ENCODE measurements around the gene CPSF4. TPM values are rescaled to one million over a fixed set of nuclear protein-coding genes. Genes with fewer than 3 reads are reported as not detected.
A peak's percentile ranks its signal among the peaks of the same experiment; 100 is the strongest.

Gene CPSF4
- polyA plus RNA-seq, 4 donors: 24.4 to 28.3 (median 26.4) TPM

DNA sequence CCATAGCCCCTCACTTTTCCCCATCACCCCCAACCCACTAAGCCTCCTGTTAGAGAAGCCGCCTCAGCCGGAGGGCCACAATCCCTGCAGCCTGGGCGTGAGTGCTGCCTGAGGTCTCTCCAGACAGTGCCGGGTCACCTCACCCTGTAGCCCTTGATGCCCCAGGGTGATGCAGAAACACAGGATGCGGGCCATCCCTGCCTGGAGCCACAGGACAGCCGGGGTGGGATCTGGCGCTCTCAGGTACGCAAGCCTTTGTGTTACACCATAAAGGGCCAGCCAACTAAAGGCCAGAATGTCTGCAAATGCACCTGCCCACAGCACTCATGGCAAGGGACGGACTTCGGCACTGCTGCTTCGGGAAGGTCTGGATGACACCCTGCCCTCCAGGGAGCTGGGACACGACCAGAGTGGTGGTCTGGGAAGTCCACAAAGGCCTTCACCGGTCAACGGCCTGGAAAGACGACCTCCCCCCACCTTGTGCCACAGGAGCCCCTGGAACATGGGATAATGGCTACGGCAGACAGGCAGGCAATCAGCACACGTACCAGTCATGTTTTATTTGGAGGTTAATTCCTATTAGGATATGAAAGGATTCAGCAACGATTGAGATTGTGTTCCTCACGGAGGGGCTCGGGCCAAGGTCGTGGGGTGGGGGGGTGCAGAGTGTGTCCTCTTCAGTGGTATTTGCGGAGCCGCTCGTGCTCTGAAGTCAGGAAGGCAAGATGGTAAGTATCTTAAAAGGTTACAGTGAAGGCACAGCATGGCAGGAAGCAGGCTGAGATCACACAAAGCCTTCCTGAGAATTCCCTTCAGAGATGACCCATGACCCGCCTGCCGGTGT, 19.1 kb downstream of the CPSF4 start:
- 83 to 88% (median 85%) methylated on average over 26 of the region's 26 CpGs for WGBS, 3 donors
- Histone ChIP-seq H3K9me3 (ENCODE audit: control insufficient read depth in 2 of 2, insufficient read depth in 1 of 2, low read depth in 1 of 2, low read length in 1 of 2) (no peaks in the 10 kb centered on the region), H3K27ac (ENCODE audit: low read depth in 1 of 3, low read length in 2 of 3) (no peak overlapping the region), H3K4me1 (ENCODE audit: control insufficient read depth in 3 of 3, insufficient read depth in 2 of 3, low read depth in 1 of 3, low read length in 2 of 3) (no peaks in the 10 kb centered on the region), H3K4me3 (ENCODE audit: low read depth in 1 of 3, low read length in 3 of 3) (no peak overlapping the region), H3K36me3 (ENCODE audit: control insufficient read depth in 3 of 3, insufficient read depth in 2 of 3, low read depth in 1 of 3, low read length in 3 of 3) (peaks cover 18 to 86% (median 29%) of the 10 kb centered on the region in 3 donors), H3K27me3 (ENCODE audit: control insufficient read depth in 3 of 3, insufficient read depth in 3 of 3, low read length in 3 of 3) (no peaks in the 10 kb centered on the region)
- FAIRE-seq (no peak), DNase-seq (no peak)

- Histone ChIP-seq H3K27me3 (ENCODE audit: control insufficient read depth in 3 of 3, insufficient read depth in 3 of 3, low read length in 3 of 3) (no peaks in the 10 kb centered on the region), H3K4me1 (ENCODE audit: control insufficient read depth in 3 of 3, insufficient read depth in 2 of 3, low read depth in 1 of 3, low read length in 2 of 3) (peaks cover 0 to 5% (median 0%) of the 10 kb centered on the region in 3 donors), H3K27ac (ENCODE audit: low read depth in 1 of 3, low read length in 2 of 3) (no peak overlapping the region), H3K9me3 (ENCODE audit: control insufficient read depth in 2 of 2, insufficient read depth in 1 of 2, low read depth in 1 of 2, low read length in 1 of 2) (no peaks in the 10 kb centered on the region), H3K36me3 (ENCODE audit: control insufficient read depth in 3 of 3, insufficient read depth in 2 of 3, low read depth in 1 of 3, low read length in 3 of 3) (peaks cover 16 to 83% (median 30%) of the 10 kb centered on the region in 3 donors), H3K4me3 (ENCODE audit: low read depth in 1 of 3, low read length in 3 of 3) (no peak overlapping the region)
- 93 to 99% (median 94%) methylated on average over 8 of the region's 8 CpGs for WGBS, 3 donors
- peak in 1 of 2 donors; percentile 19 for DNase-seq
- no peak for FAIRE-seq
Observed at GRCh38 chr7:99459087-99459486, 20.3 kb downstream of the CPSF4 start.

- 84 to 89% (median 85%) methylated on average over 11 of the region's 11 CpGs for WGBS, 3 donors
- H3K4me1 ChIP-seq (ENCODE audit: control insufficient read depth in 3 of 3, insufficient read depth in 2 of 3, low read depth in 1 of 3, low read length in 2 of 3): peaks cover 0 to 10% (median 5%) of the 10 kb centered on the region in 3 donors
- H3K36me3 ChIP-seq (ENCODE audit: control insufficient read depth in 3 of 3, insufficient read depth in 2 of 3, low read depth in 1 of 3, low read length in 3 of 3): peaks cover 16 to 76% (median 25%) of the 10 kb centered on the region in 3 donors
- no peak overlapping the region for H3K4me3 ChIP-seq (ENCODE audit: low read depth in 1 of 3, low read length in 3 of 3)
- H3K9me3 ChIP-seq (ENCODE audit: control insufficient read depth in 2 of 2, insufficient read depth in 1 of 2, low read depth in 1 of 2, low read length in 1 of 2): no peaks in the 10 kb centered on the region
- no peaks in the 10 kb centered on the region for H3K27me3 ChIP-seq (ENCODE audit: control insufficient read depth in 3 of 3, insufficient read depth in 3 of 3, low read length in 3 of 3)
- DNase-seq (no peak), FAIRE-seq (no peak)
- H3K27ac ChIP-seq (ENCODE audit: low read depth in 1 of 3, low read length in 2 of 3): no peak overlapping the region
Observed at GRCh38 chr7:99460651-99461050, 21.9 kb downstream of the CPSF4 start.

GRCh38 chr7:99461221-99461620, 22.5 kb downstream of the CPSF4 start:
- Histone ChIP-seq H3K4me1 (ENCODE audit: control insufficient read depth in 3 of 3, insufficient read depth in 2 of 3, low read depth in 1 of 3, low read length in 2 of 3) (peaks cover 0 to 10% (median 5%) of the 10 kb centered on the region in 3 donors), H3K9me3 (ENCODE audit: control insufficient read depth in 2 of 2, insufficient read depth in 1 of 2, low read depth in 1 of 2, low read length in 1 of 2) (no peaks in the 10 kb centered on the region), H3K4me3 (ENCODE audit: low read depth in 1 of 3, low read length in 3 of 3) (no peak overlapping the region), H3K27ac (ENCODE audit: low read depth in 1 of 3, low read length in 2 of 3) (no peak overlapping the region), H3K27me3 (ENCODE audit: control insufficient read depth in 3 of 3, insufficient read depth in 3 of 3, low read length in 3 of 3) (no peaks in the 10 kb centered on the region), H3K36me3 (ENCODE audit: control insufficient read depth in 3 of 3, insufficient read depth in 2 of 3, low read depth in 1 of 3, low read length in 3 of 3) (peaks cover 16 to 70% (median 21%) of the 10 kb centered on the region in 3 donors)
- no peak for FAIRE-seq
- DNase-seq: no peak
- 77 to 85% (median 80%) methylated on average over 2 of the region's 2 CpGs for WGBS, 3 donors

GRCh38 chr7:99465421-99465768, 26.7 kb downstream of the CPSF4 start:
- WGBS, 3 donors: 1 to 5% (median 3%) methylated on average over 9 of the region's 9 CpGs
- H3K4me1 ChIP-seq (ENCODE audit: control insufficient read depth in 3 of 3, insufficient read depth in 2 of 3, low read depth in 1 of 3, low read length in 2 of 3): peaks cover 0 to 10% (median 5%) of the 10 kb centered on the region in 3 donors
- H3K9me3 ChIP-seq (ENCODE audit: control insufficient read depth in 2 of 2, insufficient read depth in 1 of 2, low read depth in 1 of 2, low read length in 1 of 2): no peaks in the 10 kb centered on the region
- H3K27me3 ChIP-seq (ENCODE audit: control insufficient read depth in 3 of 3, insufficient read depth in 3 of 3, low read length in 3 of 3): peaks cover 0 to 3% (median 0%) of the 10 kb centered on the region in 3 donors
- no peak for FAIRE-seq
- DNase-seq: peak in 1 of 2 donors; percentile 49
- peak overlapping the region; percentile 61 to 96 (median 80) for H3K4me3 ChIP-seq (ENCODE audit: low read depth in 1 of 3, low read length in 3 of 3)
- peak overlapping the region; percentile 86 to 99 (median 92) for H3K27ac ChIP-seq (ENCODE audit: low read depth in 1 of 3, low read length in 2 of 3)
- H3K36me3 ChIP-seq (ENCODE audit: control insufficient read depth in 3 of 3, insufficient read depth in 2 of 3, low read depth in 1 of 3, low read length in 3 of 3): peaks cover 2 to 33% (median 9%) of the 10 kb centered on the region in 3 donors

- 87 to 94% (median 90%) methylated on average over 29 of the region's 29 CpGs for WGBS, 3 donors
- H3K4me3 ChIP-seq (ENCODE audit: low read depth in 1 of 3, low read length in 3 of 3): no peak overlapping the region
- DNase-seq: no peak
- peaks cover 0 to 15% (median 6%) of the 10 kb centered on the region in 3 donors for H3K36me3 ChIP-seq (ENCODE audit: control insufficient read depth in 3 of 3, insufficient read depth in 2 of 3, low read depth in 1 of 3, low read length in 3 of 3)
- FAIRE-seq: no peak
- H3K27ac ChIP-seq (ENCODE audit: low read depth in 1 of 3, low read length in 2 of 3): no peak overlapping the region
- no peaks in the 10 kb centered on the region for H3K9me3 ChIP-seq (ENCODE audit: control insufficient read depth in 2 of 2, insufficient read depth in 1 of 2, low read depth in 1 of 2, low read length in 1 of 2)
- H3K4me1 ChIP-seq (ENCODE audit: control insufficient read depth in 3 of 3, insufficient read depth in 2 of 3, low read depth in 1 of 3, low read length in 2 of 3): peaks cover 0 to 10% (median 5%) of the 10 kb centered on the region in 3 donors
- peaks cover 0 to 3% (median 0%) of the 10 kb centered on the region in 3 donors for H3K27me3 ChIP-seq (ENCODE audit: control insufficient read depth in 3 of 3, insufficient read depth in 3 of 3, low read length in 3 of 3)
Observed at GRCh38 chr7:99468336-99468918, 29.7 kb downstream of the CPSF4 start.

GRCh38 chr7:99469381-99470065, 30.8 kb downstream of the CPSF4 start:
- Histone ChIP-seq H3K4me1 (ENCODE audit: control insufficient read depth in 3 of 3, insufficient read depth in 2 of 3, low read depth in 1 of 3, low read length in 2 of 3) (peaks cover 0 to 8% (median 7%) of the 10 kb centered on the region in 3 donors), H3K27me3 (ENCODE audit: control insufficient read depth in 3 of 3, insufficient read depth in 3 of 3, low read length in 3 of 3) (peaks cover 0 to 3% (median 0%) of the 10 kb centered on the region in 3 donors), H3K36me3 (ENCODE audit: control insufficient read depth in 3 of 3, insufficient read depth in 2 of 3, low read depth in 1 of 3, low read length in 3 of 3) (peaks cover 0 to 4% (median 3%) of the 10 kb centered on the region in 3 donors), H3K27ac (ENCODE audit: low read depth in 1 of 3, low read length in 2 of 3) (peak overlapping the region in 1 of 3 donors; percentile 6), H3K9me3 (ENCODE audit: control insufficient read depth in 2 of 2, insufficient read depth in 1 of 2, low read depth in 1 of 2, low read length in 1 of 2) (no peaks in the 10 kb centered on the region), H3K4me3 (ENCODE audit: low read depth in 1 of 3, low read length in 3 of 3) (no peak overlapping the region)
- FAIRE-seq (no peak), DNase-seq (no peak)
- 45 to 60% (median 57%) methylated on average over 23 of the region's 23 CpGs for WGBS, 3 donors
